ENCODE data around the gene FSHB. TPM values are rescaled to one million over a fixed set of nuclear protein-coding genes. Genes with fewer than 3 reads are reported as not detected.

FSHB gene
- total and polyA plus RNA-seq, 9 of the 15 experiments (the other 6 are each of a cell fraction or from before 2014, with no cell fraction given), result not detected

DNA sequence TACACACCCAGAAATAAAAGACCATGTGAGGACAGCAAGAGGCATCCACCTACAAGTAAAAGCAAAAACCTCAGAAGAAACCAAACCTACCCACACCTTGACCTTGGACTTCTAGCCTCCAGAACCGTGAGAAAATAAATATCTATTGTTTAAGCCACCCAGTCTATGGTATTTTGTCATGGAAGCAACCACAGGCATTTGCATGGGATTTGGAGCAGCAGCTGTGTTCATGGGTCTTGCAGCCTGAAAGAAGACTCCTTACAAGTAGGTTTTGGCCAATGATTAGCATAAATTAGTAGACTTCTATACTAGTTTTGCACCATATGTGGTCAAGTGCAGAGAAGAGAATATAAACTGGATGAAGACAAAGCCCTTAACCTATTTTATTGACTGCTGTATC is 27.9 kb downstream of the FSHB start (continued):
- TF ChIP-seq, protein P1, sequence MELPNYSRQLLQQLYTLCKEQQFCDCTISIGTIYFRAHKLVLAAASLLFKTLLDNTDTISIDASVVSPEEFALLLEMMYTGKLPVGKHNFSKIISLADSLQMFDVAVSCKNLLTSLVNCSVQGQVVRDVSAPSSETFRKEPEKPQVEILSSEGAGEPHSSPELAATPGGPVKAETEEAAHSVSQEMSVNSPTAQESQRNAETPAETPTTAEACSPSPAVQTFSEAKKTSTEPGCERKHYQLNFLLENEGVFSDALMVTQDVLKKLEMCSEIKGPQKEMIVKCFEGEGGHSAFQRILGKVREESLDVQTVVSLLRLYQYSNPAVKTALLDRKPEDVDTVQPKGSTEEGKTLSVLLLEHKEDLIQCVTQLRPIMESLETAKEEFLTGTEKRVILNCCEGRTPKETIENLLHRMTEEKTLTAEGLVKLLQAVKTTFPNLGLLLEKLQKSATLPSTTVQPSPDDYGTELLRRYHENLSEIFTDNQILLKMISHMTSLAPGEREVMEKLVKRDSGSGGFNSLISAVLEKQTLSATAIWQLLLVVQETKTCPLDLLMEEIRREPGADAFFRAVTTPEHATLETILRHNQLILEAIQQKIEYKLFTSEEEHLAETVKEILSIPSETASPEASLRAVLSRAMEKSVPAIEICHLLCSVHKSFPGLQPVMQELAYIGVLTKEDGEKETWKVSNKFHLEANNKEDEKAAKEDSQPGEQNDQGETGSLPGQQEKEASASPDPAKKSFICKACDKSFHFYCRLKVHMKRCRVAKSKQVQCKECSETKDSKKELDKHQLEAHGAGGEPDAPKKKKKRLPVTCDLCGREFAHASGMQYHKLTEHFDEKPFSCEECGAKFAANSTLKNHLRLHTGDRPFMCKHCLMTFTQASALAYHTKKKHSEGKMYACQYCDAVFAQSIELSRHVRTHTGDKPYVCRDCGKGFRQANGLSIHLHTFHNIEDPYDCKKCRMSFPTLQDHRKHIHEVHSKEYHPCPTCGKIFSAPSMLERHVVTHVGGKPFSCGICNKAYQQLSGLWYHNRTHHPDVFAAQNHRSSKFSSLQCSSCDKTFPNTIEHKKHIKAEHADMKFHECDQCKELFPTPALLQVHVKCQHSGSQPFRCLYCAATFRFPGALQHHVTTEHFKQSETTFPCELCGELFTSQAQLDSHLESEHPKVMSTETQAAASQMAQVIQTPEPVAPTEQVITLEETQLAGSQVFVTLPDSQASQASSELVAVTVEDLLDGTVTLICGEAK (IDR thresholded peaks at IDR 0.05), result no peak
- TF ChIP-seq, protein P1 (CRISPR knock-in tag; IDR thresholded peaks at IDR 0.05), result no peak
